GM21381 (cell line): ENCODE data around the gene FRMD6.
"Not testable (repeated sequence)": the region's sequence is repeated elsewhere in the genome, so short reads cannot be mapped to it uniquely, and the experiment has no call there.

ENCODE experiments used
- ATAC-seq: cut with Tn5 transposase; IDR thresholded peaks from one replicate; pipeline ENCODE4 v1.9.1; 2021; ENCODE audit warnings: mild to moderate bottlenecking, moderate library complexity; ENCODE audit not compliant: unreplicated experiment

The FRMD6 gene

DNA sequence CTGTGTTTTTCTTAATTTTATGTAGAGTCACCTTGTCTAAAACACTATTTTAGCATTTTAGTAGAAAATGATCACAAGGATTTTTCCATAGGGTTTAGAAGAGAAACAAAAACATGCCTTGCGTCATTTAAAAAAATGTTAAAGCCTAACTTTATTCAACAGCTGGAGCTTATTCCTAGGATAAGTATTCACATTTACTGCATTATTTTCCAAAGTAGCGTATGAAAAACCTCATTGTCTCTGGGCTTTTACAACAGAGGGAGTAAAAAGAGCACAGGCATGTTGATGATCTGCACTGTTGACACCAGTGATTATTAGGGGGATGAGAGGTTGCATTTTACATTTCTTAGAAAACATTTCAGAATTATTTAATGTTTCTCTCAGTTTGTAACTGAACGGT is 66.1 kb downstream of the FRMD6 start:
- ATAC-seq, result no peak

DNA sequence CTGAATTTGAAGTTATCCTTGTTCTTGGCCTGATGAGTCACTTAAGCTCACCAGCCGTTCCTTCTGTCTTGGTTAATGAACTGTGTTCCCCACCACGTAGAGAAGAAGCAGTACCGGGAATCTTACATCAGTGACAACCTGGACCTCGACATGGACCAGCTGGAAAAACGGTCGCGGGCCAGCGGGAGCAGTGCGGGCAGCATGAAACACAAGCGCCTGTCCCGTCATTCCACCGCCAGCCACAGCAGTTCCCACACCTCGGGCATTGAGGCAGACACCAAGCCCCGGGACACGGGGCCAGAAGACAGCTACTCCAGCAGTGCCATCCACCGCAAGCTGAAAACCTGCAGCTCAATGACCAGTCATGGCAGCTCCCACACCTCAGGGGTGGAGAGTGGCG is 68.2 kb downstream of the FRMD6 start:
- ATAC-seq, result no peak

GRCh38 chr14:51723990-51724389 is 72.3 kb downstream of the FRMD6 start:
- no peak for ATAC-seq

DNA sequence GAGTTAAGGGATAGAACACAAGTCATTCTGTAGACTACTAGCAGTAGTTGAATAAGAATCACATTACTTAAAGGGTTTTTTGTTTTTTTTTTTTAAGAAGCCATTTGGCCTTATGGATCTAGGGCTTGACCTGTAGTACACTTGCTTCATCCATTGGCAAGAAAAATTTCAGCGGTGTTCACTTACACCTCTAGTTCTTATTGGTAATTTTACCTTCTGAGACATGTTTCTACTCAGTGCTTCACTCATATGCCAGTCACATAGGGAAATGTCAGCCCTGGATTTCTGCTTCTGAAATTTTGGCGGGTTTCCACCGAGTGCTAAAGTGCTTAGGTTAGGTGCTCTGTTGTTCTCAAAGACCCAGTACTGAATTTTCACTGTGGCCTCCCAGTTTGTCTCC is 72.9 kb downstream of the FRMD6 start:
- ATAC-seq, result no peak

DNA sequence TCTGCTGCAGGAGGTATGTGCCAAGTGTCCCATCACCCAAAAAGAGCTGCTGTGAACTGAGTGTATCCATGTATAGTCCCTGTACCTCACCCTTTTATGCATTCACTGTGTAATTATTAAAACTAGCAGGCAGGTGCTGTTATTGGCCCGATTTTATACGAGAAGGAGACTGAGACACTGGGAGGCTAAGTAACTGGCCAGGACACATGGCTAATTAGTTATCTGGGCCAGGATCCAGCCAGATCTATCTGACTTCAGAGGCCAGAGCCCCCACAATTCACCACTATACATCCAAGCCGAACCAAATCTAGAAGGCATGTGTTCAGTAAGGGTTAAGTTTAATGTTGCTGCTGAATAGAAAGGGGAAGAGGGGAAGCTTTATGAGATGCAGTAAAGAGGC is 73.4 kb downstream of the FRMD6 start:
- ATAC-seq, result no peak

DNA sequence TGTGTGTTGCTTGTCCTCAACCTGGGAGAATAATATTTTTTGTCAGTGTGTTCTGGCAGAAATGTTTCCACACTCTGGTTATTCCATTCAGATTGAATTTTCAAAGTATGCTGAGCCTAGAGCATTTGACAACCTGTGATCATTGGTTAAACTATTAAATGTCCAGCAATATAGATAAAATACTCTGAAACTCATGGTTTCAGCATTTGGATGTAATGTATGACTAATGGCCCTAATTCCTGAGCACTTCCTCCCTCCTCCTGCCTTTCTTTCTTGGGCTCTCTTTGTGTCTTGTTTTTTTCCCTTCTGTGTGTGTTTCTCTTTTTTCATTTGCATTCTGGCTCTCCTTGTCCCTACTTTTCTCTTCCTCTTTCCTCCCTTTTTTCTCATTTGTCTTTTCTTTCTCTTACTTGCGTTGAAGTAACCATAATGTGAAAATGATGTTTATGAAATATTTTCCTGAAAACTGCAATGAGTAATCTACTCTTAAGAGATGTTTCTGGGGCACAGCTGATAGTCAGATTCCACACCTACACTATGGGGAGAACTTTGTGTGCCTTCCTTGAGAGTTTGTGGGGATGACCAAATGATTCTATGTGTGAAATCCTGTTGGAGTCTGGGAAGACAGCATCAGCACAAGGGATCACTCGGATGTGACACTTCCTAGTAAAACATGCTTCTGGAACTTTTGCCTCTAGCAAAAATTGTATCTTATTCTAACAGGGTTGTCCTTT is 74.6 kb downstream of the FRMD6 start:
- ATAC-seq, result no peak

- ATAC-seq, result no peak
Observed at GRCh38 chr14:51727526-51727925, 75.8 kb downstream of the FRMD6 start.

DNA sequence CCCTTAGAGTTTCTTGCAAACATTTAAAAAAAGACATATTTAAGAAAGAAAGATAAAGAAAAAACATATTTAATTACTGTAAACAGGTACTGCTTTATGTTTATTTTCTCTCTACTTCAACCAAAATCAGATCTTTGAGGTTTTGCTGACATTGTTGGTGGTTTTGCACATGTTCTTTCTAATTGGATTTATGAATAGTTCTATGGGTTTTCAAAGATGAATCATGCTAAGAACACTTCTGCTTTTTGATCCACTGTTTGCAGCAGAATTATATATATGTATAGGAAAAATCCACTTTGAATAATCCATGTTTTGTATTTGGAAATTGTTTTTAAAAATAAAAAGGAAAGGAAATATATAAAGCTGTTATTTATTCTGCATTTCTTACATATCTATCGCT is 78.4 kb downstream of the FRMD6 start:
- no peak for ATAC-seq

- ATAC-seq, result no peak
Observed at GRCh38 chr14:51730684-51731083, 79.0 kb downstream of the FRMD6 start.

GRCh38 chr14:51732494-51733112 is 80.9 kb downstream of the FRMD6 start:
- ATAC-seq, result no peak

DNA sequence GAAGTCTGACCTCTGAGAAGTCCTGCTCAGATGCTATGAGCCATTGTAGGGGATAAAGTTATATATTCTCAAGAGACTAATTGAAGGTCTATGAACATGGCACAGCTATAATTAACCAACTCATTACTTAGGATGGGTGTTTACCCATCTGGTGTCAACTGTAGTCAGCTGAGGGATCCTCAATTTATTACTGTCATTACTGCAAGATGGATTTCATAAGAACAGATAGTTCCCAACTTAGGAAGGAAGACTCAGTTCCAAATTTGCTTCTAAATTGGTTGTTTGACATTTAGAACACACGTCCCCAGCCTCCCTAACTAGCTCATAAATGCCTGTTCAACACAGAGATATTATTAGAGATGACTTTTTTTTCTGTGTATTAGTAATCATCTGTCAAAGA is 81.4 kb downstream of the FRMD6 start:
- no peak for ATAC-seq

- no peak for ATAC-seq
Observed at GRCh38 chr14:51735851-51736250, 84.1 kb downstream of the FRMD6 start.

GRCh38 chr14:51738754-51739153 is 87.0 kb downstream of the FRMD6 start:
- no peak for ATAC-seq

- ATAC-seq, result no peak
Observed at GRCh38 chr14:51743588-51744000, 91.9 kb downstream of the FRMD6 start.

DNA sequence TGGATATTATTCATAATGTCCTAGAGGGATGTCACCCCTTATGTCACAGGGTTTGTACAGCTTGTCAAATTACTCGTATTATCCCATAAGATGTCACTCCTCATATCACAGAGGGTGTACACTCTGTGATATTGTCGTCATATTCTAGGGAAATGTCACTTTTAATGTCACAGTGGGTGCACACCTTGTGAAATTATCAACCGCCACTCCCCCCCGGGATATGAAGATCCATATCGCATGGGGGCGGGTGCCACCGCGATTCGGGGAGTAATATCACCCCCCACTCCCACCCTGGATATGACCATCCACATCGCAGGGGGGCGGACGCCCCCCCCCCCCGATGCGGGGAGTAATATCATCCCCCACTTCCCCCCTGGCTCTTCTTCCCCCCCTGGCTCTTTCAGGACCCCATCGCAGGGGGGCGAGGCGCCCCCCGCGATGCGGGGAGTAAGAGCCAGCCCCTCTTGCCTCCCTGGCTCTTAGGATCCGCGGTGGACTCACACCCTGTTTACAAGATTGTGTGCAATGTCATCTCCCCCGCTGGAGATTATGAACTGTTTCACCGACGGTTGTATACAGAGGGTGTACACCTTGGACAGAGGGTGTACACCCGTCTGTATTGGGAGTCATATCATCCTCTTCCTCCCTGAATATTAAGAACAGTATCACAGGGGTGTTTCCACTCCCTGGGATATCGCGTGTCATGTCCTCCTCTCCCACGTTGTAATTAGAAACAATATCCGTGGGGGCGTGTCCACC is 92.8 kb downstream of the FRMD6 start:
- no peak for ATAC-seq

- not testable (repeated sequence) for ATAC-seq
Observed at GRCh38 chr14:51746823-51747222, 95.1 kb downstream of the FRMD6 start.

DNA sequence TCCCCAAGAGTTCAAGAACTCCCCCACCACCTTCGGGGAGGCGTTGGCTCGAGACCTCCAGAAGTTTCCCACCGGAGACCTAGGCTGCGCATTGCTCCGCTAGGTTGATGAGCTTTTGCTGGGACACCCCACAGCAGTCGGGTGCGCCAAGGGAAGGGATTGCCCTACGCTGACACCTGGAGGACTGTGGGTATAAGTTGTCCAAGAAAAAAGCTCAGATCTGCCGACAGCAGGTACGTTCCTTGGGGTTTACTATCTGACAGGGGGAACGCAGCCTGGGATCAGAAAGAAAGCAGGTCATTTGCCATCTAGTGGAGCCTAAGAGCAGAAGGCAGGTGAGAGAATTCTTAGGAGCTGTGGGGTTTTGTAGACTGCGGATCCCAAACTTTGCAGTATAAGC is 98.8 kb downstream of the FRMD6 start:
- no peak for ATAC-seq

GRCh38 chr14:51751611-51752345 is 100.1 kb downstream of the FRMD6 start:
- not testable (repeated sequence) for ATAC-seq

- ATAC-seq, result not testable (repeated sequence)
Observed at GRCh38 chr14:51757756-51758155, 106.0 kb downstream of the FRMD6 start.

- ATAC-seq, result no peak
Observed at GRCh38 chr14:51759950-51760349, 108.2 kb downstream of the FRMD6 start.

DNA sequence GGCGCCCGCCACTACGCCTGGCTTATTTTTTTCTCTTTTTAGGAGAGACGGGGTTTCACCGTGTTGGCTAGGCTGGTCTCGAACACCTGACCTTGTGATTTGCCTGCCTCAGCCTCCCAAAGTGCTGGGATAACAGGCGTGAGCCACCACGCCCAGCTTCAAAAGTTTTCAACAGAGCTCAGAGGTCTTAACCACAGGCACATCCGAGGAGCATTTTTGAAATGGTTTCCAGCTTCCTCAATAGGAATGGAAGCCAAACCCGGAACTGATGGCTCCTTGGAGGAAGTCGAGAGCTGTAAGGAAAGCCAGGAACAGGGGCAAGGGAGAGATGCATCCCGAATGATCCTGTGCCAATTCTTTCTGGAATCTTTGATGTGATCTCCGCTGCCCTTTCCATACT is 114.0 kb downstream of the FRMD6 start:
- not testable (repeated sequence) for ATAC-seq
